T-helper 17 cell (primary cell): ENCODE data around the gene FAM168A. TPM values are rescaled to one million over a fixed set of nuclear protein-coding genes. Genes with fewer than 3 reads are reported as not detected.

Experiments used
- ATAC-seq: fragments of 150-1000 bp; cut with Tn5 transposase; 2 replicates; pipeline ENCODE4 v1.10.0; 2021; ENCODE audit warnings: mild to moderate bottlenecking, moderate library complexity
- DNase-seq, 3 donors: peaks; one replicate each; pipeline versions ENCODE4 v3.0.0 to v3.0.0-alpha.2; 2020 to 2021
- H3K9me3 ChIP-seq: one replicate; pipeline ENCODE4 v1.7.0; 2013; ENCODE audit warnings: low read length, mild to moderate bottlenecking; ENCODE audit not compliant: control insufficient read depth, poor library complexity, severe bottlenecking
- H3K27ac Mint-ChIP-seq: one replicate; pipeline ENCODE4 v1.8.0; 2022; ENCODE audit warnings: mild to moderate bottlenecking, moderate library complexity, mixed read lengths
- H3K27me3 Mint-ChIP-seq: one replicate; pipeline ENCODE4 v1.8.0; 2022; ENCODE audit warnings: mixed read lengths
- H3K36me3 Mint-ChIP-seq: one replicate; pipeline ENCODE4 v1.8.0; 2022; ENCODE audit warnings: low read depth, mixed read lengths
- H3K4me1 Mint-ChIP-seq: one replicate; pipeline ENCODE4 v1.8.0; 2022; ENCODE audit warnings: mild to moderate bottlenecking, mixed read lengths
- H3K4me3 Mint-ChIP-seq: one replicate; pipeline ENCODE4 v1.8.0; 2022; ENCODE audit warnings: mild to moderate bottlenecking, moderate library complexity, mixed read lengths
- total RNA-seq, 4 donors: library from RNA in 2 of 4; stranded (reverse) in 2 of 4; gene quantifications; one replicate each; pipeline ENCODE4 v1.2.3 and lab custom pipeline; 2022 to 2026

Gene FAM168A
- total RNA-seq (10 to 100 TPM; 21.1 to 22.2 TPM), total RNA-seq (lab: John Stamatoyannopoulos, UW) (45.2 to 54.8 reads per million in 2 donors)

GRCh38 chr11:73597956-73598718, at the start of gene FAM168A:
Gene FAM168A, minus strand, starts transcription at chr11:73598112. Its CDS starts 129,638 bp downstream, at chr11:73468474.
- peaks cover 29% of the 10 kb centered on the region for H3K4me1 Mint-ChIP-seq
- DNase-seq (peak; percentile 81 to 93 (median 93)), ATAC-seq (peak; percentile 93)
- no peaks in the 10 kb centered on the region for H3K36me3 Mint-ChIP-seq
- H3K9me3 ChIP-seq = no peaks in the 10 kb centered on the region
- no peaks in the 10 kb centered on the region for H3K27me3 Mint-ChIP-seq
- peak within 1 kb of the TSS; percentile 89 for H3K4me3 Mint-ChIP-seq
- peak within 1 kb of the TSS; percentile 91 for H3K27ac Mint-ChIP-seq

GRCh38 chr11:73647459-73648100, 49.7 kb upstream of the FAM168A start:
- peak; percentile 84 to 90 (median 85) for DNase-seq
- ATAC-seq = peak; percentile 99
- H3K9me3 ChIP-seq = no peaks in the 10 kb centered on the region
- Mint-ChIP-seq H3K36me3 (no peaks in the 10 kb centered on the region), H3K4me3 (peak overlapping the region; percentile 89), H3K27me3 (no peaks in the 10 kb centered on the region), H3K4me1 (peaks cover 23% of the 10 kb centered on the region), H3K27ac (no peak overlapping the region)

GRCh38 chr11:73645972-73646631, 48.2 kb upstream of the FAM168A start, which contains the start of gene PLEKHB1:
Gene PLEKHB1, plus strand, starts transcription at chr11:73646581. Its CDS starts 28 bp downstream, at chr11:73646609.
- H3K4me3 Mint-ChIP-seq = peak within 1 kb of the TSS; percentile 89
- ATAC-seq = no peak
- no peaks in the 10 kb centered on the region for H3K9me3 ChIP-seq
- no peak within 1 kb of the TSS for H3K27ac Mint-ChIP-seq
- H3K4me1 Mint-ChIP-seq = peaks cover 23% of the 10 kb centered on the region
- no peak for DNase-seq
- no peaks in the 10 kb centered on the region for H3K36me3 Mint-ChIP-seq
- H3K27me3 Mint-ChIP-seq = no peaks in the 10 kb centered on the region

- H3K4me3 Mint-ChIP-seq = no peak overlapping the region
- DNase-seq = no peak
Observed at GRCh38 chr11:73645121-73645969, 47.4 kb upstream of the FAM168A start.

GRCh38 chr11:73641668-73642067, 43.8 kb upstream of the FAM168A start:
- H3K4me1 Mint-ChIP-seq = peaks cover 7% of the 10 kb centered on the region
- peaks cover 6% of the 10 kb centered on the region for H3K27me3 Mint-ChIP-seq
- H3K27ac Mint-ChIP-seq = no peak overlapping the region
- no peaks in the 10 kb centered on the region for H3K9me3 ChIP-seq
- ATAC-seq (no peak), DNase-seq (no peak)
- H3K4me3 Mint-ChIP-seq = no peak overlapping the region
- H3K36me3 Mint-ChIP-seq = no peaks in the 10 kb centered on the region

More at GRCh38 chr11:73645121-73645969, 47.4 kb upstream of the FAM168A start:
- H3K4me1 Mint-ChIP-seq = peaks cover 24% of the 10 kb centered on the region
- no peaks in the 10 kb centered on the region for H3K9me3 ChIP-seq
- no peak for ATAC-seq
- peaks cover 3% of the 10 kb centered on the region for H3K27me3 Mint-ChIP-seq
- H3K27ac Mint-ChIP-seq = no peak overlapping the region
- no peaks in the 10 kb centered on the region for H3K36me3 Mint-ChIP-seq

GRCh38 chr11:73640592-73640991, 42.7 kb upstream of the FAM168A start:
- Mint-ChIP-seq H3K4me3 (no peak overlapping the region), H3K27ac (no peak overlapping the region), H3K27me3 (peaks cover 6% of the 10 kb centered on the region), H3K36me3 (no peaks in the 10 kb centered on the region), H3K4me1 (peaks cover 3% of the 10 kb centered on the region)
- no peak for DNase-seq
- no peak for ATAC-seq
- H3K9me3 ChIP-seq = no peaks in the 10 kb centered on the region

GRCh38 chr11:73637012-73637411, 39.1 kb upstream of the FAM168A start:
- H3K36me3 Mint-ChIP-seq = no peaks in the 10 kb centered on the region
- ATAC-seq (no peak), DNase-seq (no peak)
- H3K4me3 Mint-ChIP-seq = no peak overlapping the region
- peaks cover 6% of the 10 kb centered on the region for H3K4me1 Mint-ChIP-seq
- H3K27me3 Mint-ChIP-seq = peaks cover 6% of the 10 kb centered on the region
- H3K9me3 ChIP-seq = no peaks in the 10 kb centered on the region
- H3K27ac Mint-ChIP-seq = no peak overlapping the region

- H3K27ac Mint-ChIP-seq = no peak overlapping the region
- peaks cover 6% of the 10 kb centered on the region for H3K4me1 Mint-ChIP-seq
- no peak for ATAC-seq
- no peaks in the 10 kb centered on the region for H3K9me3 ChIP-seq
- no peak for DNase-seq
- peaks cover 6% of the 10 kb centered on the region for H3K27me3 Mint-ChIP-seq
- H3K4me3 Mint-ChIP-seq = no peak overlapping the region
- no peaks in the 10 kb centered on the region for H3K36me3 Mint-ChIP-seq
Observed at GRCh38 chr11:73636249-73636648, 38.3 kb upstream of the FAM168A start.

GRCh38 chr11:73635721-73636120, 37.8 kb upstream of the FAM168A start:
- Mint-ChIP-seq H3K27ac (no peak overlapping the region), H3K4me3 (no peak overlapping the region), H3K36me3 (no peaks in the 10 kb centered on the region), H3K4me1 (peaks cover 6% of the 10 kb centered on the region), H3K27me3 (peaks cover 6% of the 10 kb centered on the region)
- H3K9me3 ChIP-seq = no peaks in the 10 kb centered on the region
- no peak for DNase-seq
- ATAC-seq = no peak

- no peak for DNase-seq
- H3K4me1 Mint-ChIP-seq = peaks cover 2% of the 10 kb centered on the region
- H3K4me3 Mint-ChIP-seq = no peak overlapping the region
- H3K27me3 Mint-ChIP-seq = no peaks in the 10 kb centered on the region
- no peaks in the 10 kb centered on the region for H3K36me3 Mint-ChIP-seq
- no peak overlapping the region for H3K27ac Mint-ChIP-seq
- ATAC-seq = no peak
- no peaks in the 10 kb centered on the region for H3K9me3 ChIP-seq
Observed at GRCh38 chr11:73633999-73634398, 36.1 kb upstream of the FAM168A start.

- Mint-ChIP-seq H3K27ac (no peak overlapping the region), H3K36me3 (no peaks in the 10 kb centered on the region), H3K27me3 (no peaks in the 10 kb centered on the region), H3K4me1 (peaks cover 2% of the 10 kb centered on the region), H3K4me3 (no peak overlapping the region)
- ATAC-seq = no peak
- DNase-seq = no peak
- H3K9me3 ChIP-seq = no peaks in the 10 kb centered on the region
Observed at GRCh38 chr11:73632996-73633395, 35.1 kb upstream of the FAM168A start.

- H3K9me3 ChIP-seq = no peaks in the 10 kb centered on the region
- Mint-ChIP-seq H3K27me3 (peaks cover 3% of the 10 kb centered on the region), H3K27ac (no peak overlapping the region), H3K4me1 (peaks cover 5% of the 10 kb centered on the region), H3K36me3 (no peaks in the 10 kb centered on the region), H3K4me3 (no peak overlapping the region)
- DNase-seq = no peak
- no peak for ATAC-seq
Observed at GRCh38 chr11:73629907-73630306, 32.0 kb upstream of the FAM168A start.
